T47D (cell line): Measurements from ENCODE around the gene LDLRAD1.

ENCODE experiments used
- DNase-seq, 2 experiments: peaks; one replicate each; pipeline versions ENCODE4 v3.0.0 to v3.0.0-alpha.2; 2011 to 2012; ENCODE audit warnings: low read depth in 1 of 2, low spot score in 1 of 2
- JUND ChIP-seq: IDR thresholded peaks from 2 replicates; pipeline ENCODE4 v1.6.1; 2012; ENCODE audit warnings: low read depth
- in situ Hi-C: cut with HindIII; loops from 2 replicates; pipeline ENCODE4 v1.10.0; 2016; ENCODE audit warnings: low sequenced_read_pairs, low pct_unique_long_range_greater_than_20kb

Gene LDLRAD1

GRCh38 chr1:53968125-53968513 is 49.9 kb downstream of the LDLRAD1 start:
- no peak for DNase-seq
- in situ Hi-C loops = no loop called here
- no peak for TF ChIP-seq JUND

GRCh38 chr1:53967409-53968124 is 50.4 kb downstream of the LDLRAD1 start:
- TF ChIP-seq JUND = no peak
- in situ Hi-C loops = no loop called here
- no peak for DNase-seq

GRCh38 chr1:53966794-53967193 is 51.2 kb downstream of the LDLRAD1 start:
- TF ChIP-seq JUND = no peak
- in situ Hi-C loops = no loop called here
- no peak for DNase-seq

GRCh38 chr1:53964109-53964508 is 53.9 kb downstream of the LDLRAD1 start:
- in situ Hi-C loops = no loop called here
- no peak for DNase-seq
- no peak for TF ChIP-seq JUND

GRCh38 chr1:53963460-53963859 is 54.5 kb downstream of the LDLRAD1 start:
- no peak for TF ChIP-seq JUND
- DNase-seq = no peak
- in situ Hi-C loops = no loop called here

GRCh38 chr1:53962395-53962794 is 55.6 kb downstream of the LDLRAD1 start:
- DNase-seq = no peak
- in situ Hi-C loops = no loop called here
- no peak for TF ChIP-seq JUND

- no peak for DNase-seq
- no peak for TF ChIP-seq JUND
- in situ Hi-C loops = no loop called here
These were observed 58.2 kb downstream of the LDLRAD1 start for GRCh38 chr1:53959664-53960250.
